Mesothelial cell of epicardium (in vitro differentiated cells): Measurements from ENCODE around the gene ADORA2A. TPM values are rescaled to one million over a fixed set of nuclear protein-coding genes. Genes with fewer than 3 reads are reported as not detected.

Source experiments
- DNase-seq, 2 experiments: peaks; one replicate each; pipeline ENCODE4 v3.0.0; 2021; ENCODE audit warnings: low spot score in 2 of 2; ENCODE audit not compliant: unreplicated experiment in 2 of 2
- H3K27ac Mint-ChIP-seq: 2 replicates; pipeline ENCODE4 v1.8.0; 2021; ENCODE audit warnings: mixed read lengths
- H3K27me3 Mint-ChIP-seq: 2 replicates; pipeline ENCODE4 v1.8.0; 2021; ENCODE audit warnings: low read depth, mixed read lengths
- H3K36me3 Mint-ChIP-seq: 2 replicates; pipeline ENCODE4 v1.8.0; 2021; ENCODE audit warnings: mixed read lengths
- H3K4me1 Mint-ChIP-seq: 2 replicates; pipeline ENCODE4 v1.8.0; 2021; ENCODE audit warnings: mixed read lengths
- H3K4me3 Mint-ChIP-seq: 2 replicates; pipeline ENCODE4 v1.8.0; 2021; ENCODE audit warnings: mild to moderate bottlenecking, moderate library complexity, mixed read lengths
- H3K9me3 Mint-ChIP-seq: 2 replicates; pipeline ENCODE4 v1.8.0; 2021; ENCODE audit warnings: mixed read lengths
- total RNA-seq: library from RNA; stranded (reverse); gene quantifications from 3 replicates; pipeline ENCODE4 v1.2.1, GENCODE V29; 2021
- TF ChIP-seq, protein P1 (sequence below): fragments of 200-600 bp; sonication (generic); IDR thresholded peaks from one replicate; pipeline ENCODE4 v1.5.0; 2021; ENCODE audit warnings: antibody characterized with exemption; ENCODE audit not compliant: unreplicated experiment

Gene ADORA2A
- total RNA-seq = 8.3 to 10.8 TPM (median 9.4 TPM) in 3 replicates

DNA sequence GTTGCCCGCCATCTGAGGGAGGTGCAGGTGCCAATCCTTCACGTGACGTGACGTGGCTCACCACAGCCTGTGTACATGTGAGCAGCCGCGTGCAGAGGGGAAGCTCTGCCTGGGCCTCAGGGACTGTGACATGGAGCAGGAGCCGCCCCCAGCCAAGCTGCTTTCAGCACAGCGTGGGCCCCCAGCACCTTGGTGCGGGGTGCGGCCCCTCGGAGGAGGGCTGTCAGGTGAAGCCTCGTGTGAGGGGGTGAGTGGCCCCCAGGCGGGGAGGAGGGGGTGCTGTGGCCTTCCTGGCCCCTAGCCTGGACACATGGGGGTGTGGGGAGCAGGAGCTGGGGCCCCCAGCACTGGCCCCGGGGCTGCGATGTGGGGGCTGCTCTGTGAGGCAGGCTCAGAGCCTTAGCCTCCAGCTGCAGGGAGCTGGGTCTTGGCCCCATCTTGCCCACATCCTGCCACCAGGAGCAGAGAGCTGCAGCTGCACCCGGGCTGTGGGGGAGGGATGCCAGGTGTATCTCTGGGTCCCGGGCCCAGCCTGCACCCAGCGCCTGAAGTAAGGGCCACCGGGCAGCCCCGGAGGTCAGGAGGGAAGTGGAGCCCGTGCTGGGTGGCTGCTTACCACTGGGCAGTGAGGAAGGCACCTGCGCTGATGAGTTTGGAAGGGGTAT lies at the start of gene ADORA2A:
ADORA2A (plus strand) TSS at position 100 of the 665 bp plus-strand sequence. CDS start 5,806 bp downstream, outside the sequence.
- Mint-ChIP-seq H3K27ac (no peak within 1 kb of the TSS), H3K27me3 (peaks cover 28% of the 10 kb centered on the region), H3K36me3 (no peaks in the 10 kb centered on the region), H3K4me1 (peaks cover 26% of the 10 kb centered on the region), H3K4me3 (no peak within 1 kb of the TSS), H3K9me3 (no peaks in the 10 kb centered on the region)
- no peak for DNase-seq
- TF ChIP-seq, protein P1, sequence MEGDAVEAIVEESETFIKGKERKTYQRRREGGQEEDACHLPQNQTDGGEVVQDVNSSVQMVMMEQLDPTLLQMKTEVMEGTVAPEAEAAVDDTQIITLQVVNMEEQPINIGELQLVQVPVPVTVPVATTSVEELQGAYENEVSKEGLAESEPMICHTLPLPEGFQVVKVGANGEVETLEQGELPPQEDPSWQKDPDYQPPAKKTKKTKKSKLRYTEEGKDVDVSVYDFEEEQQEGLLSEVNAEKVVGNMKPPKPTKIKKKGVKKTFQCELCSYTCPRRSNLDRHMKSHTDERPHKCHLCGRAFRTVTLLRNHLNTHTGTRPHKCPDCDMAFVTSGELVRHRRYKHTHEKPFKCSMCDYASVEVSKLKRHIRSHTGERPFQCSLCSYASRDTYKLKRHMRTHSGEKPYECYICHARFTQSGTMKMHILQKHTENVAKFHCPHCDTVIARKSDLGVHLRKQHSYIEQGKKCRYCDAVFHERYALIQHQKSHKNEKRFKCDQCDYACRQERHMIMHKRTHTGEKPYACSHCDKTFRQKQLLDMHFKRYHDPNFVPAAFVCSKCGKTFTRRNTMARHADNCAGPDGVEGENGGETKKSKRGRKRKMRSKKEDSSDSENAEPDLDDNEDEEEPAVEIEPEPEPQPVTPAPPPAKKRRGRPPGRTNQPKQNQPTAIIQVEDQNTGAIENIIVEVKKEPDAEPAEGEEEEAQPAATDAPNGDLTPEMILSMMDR = no peak

DNA sequence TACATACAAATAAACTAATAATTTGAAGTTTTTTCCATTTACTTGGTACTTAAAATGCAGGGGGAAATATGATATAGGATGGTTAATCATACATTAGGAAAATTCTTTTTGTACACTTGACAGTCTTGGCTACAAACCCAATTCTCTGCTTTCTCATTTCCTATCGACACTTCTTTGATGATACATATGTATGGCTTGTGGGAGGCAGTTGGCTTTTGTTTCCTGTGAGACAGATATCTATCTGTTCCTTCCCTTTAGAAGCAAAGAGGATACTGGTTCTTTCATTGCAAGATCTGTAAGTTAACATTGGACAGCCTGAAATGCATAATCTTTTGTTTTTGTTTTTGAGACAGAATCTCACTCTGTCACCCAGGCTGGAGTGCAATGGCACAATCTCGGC lies 47.9 kb upstream of the ADORA2A start:
- Mint-ChIP-seq H3K27me3 (no peaks in the 10 kb centered on the region), H3K9me3 (peaks cover 19% of the 10 kb centered on the region), H3K36me3 (peaks cover 44% of the 10 kb centered on the region), H3K4me1 (peaks cover 20% of the 10 kb centered on the region), H3K4me3 (no peak overlapping the region), H3K27ac (peak overlapping the region; percentile 60)
- TF ChIP-seq, protein P1 = no peak
- no peak for DNase-seq

DNA sequence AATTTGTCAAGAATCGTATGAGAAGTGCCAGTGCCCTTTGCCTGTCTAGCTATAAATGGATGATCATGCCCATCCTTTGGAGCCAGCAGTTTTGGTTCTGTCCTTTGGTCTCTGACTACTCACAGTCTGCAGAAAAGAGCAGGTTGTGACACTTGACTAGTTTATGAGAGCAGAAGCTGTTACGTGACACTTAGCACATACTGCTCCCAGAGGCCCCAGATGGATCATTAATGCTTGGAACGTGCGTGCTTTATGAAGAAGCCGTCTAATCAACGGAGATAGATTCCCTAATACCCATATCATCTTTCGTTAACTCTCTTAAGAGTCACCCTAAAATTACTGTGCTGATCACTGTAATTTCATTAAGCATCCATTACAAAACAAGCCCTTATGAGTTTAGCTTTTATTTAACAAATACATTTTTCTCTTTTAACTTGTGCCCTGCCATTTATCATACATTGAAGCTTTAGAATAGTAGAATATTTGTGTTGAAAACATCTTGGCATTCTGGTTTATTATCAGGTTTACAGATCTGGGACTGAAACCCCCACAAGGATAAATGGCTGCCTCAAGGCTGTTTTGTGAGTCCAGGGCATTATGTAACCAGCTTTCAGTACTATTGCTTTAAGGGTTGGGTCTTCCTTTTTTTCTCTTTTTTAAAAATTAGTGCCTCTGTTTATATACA lies 47.0 kb upstream of the ADORA2A start:
- peaks cover 36% of the 10 kb centered on the region for H3K36me3 Mint-ChIP-seq
- no peak for DNase-seq
- H3K4me1 Mint-ChIP-seq = peaks cover 21% of the 10 kb centered on the region
- no peak overlapping the region for H3K4me3 Mint-ChIP-seq
- H3K9me3 Mint-ChIP-seq = peaks cover 13% of the 10 kb centered on the region
- peak overlapping the region; percentile 80 for H3K27ac Mint-ChIP-seq
- no peaks in the 10 kb centered on the region for H3K27me3 Mint-ChIP-seq
- TF ChIP-seq, protein P1 = no peak

DNA sequence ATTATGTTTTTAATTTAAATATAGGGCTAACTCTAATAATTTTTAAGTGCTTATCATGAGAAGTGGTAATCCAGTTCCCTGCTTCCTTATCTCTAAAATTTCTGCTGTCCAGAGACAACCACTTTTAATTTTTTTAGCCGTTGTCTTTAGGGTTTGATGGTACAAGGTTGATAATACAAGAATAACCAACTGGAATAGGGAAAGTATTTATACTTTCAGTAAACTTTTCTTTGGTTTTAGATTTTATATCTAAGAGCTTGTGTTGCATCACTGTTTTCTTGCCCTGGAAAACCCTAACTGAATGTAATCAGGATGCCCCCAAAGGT lies 46.5 kb upstream of the ADORA2A start:
- H3K27me3 Mint-ChIP-seq = no peaks in the 10 kb centered on the region
- TF ChIP-seq, protein P1 = no peak
- H3K4me3 Mint-ChIP-seq = no peak overlapping the region
- no peak for DNase-seq
- peaks cover 26% of the 10 kb centered on the region for H3K4me1 Mint-ChIP-seq
- peak overlapping the region; percentile 80 for H3K27ac Mint-ChIP-seq
- H3K9me3 Mint-ChIP-seq = peaks cover 13% of the 10 kb centered on the region
- H3K36me3 Mint-ChIP-seq = peaks cover 31% of the 10 kb centered on the region

DNA sequence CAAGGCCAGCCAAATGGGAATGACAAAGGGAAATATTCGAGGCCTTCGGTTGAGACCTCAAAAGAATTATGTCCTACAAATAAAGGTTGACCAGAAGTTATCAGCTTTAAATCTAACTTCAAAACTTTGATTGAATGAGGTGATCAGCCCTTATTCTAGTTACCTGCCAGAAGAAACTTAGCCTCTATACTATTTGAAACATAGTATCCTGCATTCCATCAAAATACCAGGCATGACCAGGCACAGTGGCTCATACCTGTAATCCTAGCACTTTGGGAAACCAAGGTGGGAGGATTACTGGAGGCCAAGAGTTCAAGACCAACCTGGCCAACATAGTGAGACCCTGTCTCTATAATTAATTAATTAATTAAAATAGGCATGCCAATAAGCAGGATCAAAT lies 44.3 kb upstream of the ADORA2A start:
- Mint-ChIP-seq H3K36me3 (peaks cover 19% of the 10 kb centered on the region), H3K4me3 (no peak overlapping the region), H3K9me3 (no peaks in the 10 kb centered on the region), H3K4me1 (peaks cover 26% of the 10 kb centered on the region), H3K27ac (no peak overlapping the region), H3K27me3 (no peaks in the 10 kb centered on the region)
- TF ChIP-seq, protein P1 = no peak
- DNase-seq = no peak
